HG03159 (cell line): ENCODE measurements around the gene TEKT5.
"Not testable (repeated sequence)": the region's sequence is repeated elsewhere in the genome, so short reads cannot be mapped to it uniquely, and the experiment has no call there.

Experiments used
- ATAC-seq: cut with Tn5 transposase; IDR thresholded peaks from one replicate; pipeline ENCODE4 v1.9.1; 2021; ENCODE audit warnings: mild to moderate bottlenecking, moderate library complexity; ENCODE audit not compliant: unreplicated experiment

Gene TEKT5

DNA sequence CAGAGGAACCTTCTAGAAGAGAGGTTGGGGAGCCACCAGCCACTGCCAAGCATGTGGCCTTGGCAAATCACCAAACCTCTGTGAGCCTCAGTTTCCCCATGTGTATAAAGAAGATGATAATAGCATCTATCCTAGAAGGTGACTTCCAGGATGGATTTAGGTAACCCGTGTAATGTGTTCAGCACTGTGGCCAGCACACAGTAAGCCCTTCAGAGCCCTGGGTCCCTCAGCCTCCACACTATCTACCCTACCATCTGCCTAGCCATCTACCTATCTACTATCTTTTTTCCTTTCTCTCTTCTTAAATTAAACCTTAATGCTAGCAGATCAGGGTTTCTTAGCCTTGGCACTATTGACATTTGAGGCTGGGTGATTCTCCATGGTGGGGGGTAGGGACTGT lies 33.0 kb downstream of the TEKT5 start:
- ATAC-seq = no peak

DNA sequence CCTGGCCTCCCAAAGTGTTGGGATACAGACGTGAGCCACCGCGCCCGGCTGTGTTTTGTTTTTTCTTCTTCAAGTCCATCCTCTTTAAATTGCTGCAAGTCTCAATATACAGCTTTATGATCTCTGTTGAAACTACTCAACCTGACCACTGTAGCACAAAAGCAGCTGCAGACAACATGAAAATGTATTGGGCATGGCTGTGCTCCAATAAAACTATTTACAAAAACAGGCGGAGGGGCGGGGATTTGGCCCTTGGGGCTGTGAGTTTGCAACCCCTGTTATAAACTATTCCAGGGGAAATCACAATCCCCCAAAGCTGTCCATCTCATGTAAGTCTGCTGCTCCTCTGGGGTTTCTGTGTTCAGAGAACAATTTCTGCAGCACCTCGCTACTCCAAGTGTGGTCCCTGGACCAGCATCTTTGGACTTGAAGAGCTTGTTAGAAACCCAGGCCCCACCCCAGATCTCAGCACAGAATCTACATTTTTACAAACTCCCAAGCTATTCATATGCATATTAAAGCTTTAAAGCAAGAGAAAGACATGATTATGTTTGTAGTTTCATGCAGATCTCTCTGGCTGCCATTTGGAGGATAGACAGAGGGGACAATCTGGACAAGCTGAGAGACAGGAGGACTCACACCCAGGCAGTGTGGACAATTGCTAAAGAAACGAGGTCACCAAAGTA lies 33.6 kb downstream of the TEKT5 start:
- ATAC-seq = no peak

DNA sequence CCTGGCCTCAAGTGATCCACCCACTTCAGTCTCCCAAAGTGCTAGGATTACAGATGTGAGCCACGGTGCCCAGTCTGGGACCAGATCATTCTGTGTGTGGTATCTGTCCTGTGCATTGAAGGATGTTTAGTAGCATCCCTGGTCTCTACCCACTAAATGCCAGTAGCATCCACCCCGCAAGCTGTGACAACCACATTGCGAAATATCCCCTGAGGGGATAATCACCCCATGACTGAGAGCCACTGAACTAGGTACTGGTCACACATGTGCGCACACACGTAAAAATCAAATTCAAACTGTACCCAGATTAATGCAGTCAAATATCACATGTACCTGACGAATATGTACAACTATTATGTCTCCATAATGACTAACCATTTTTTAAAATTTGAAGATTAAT lies 35.8 kb downstream of the TEKT5 start:
- ATAC-seq = no peak

DNA sequence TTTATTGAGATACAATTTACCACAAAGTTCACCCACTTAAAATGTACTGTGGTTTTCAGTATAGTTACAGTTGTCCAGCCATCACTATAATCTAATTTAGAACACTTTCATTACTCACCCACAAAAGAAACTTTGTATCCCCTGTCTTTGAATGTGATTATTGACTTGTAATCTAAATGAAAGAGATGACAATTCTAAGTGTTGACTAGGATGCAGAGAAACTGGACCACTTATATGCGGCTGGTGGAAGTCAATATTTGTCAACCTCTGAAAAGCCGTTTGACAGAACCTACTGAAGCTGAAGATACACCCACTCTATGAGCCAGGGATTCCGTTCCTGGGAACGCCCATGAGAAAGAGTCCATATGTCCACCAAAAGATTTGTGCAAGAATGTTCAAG lies 36.8 kb downstream of the TEKT5 start:
- ATAC-seq = no peak

DNA sequence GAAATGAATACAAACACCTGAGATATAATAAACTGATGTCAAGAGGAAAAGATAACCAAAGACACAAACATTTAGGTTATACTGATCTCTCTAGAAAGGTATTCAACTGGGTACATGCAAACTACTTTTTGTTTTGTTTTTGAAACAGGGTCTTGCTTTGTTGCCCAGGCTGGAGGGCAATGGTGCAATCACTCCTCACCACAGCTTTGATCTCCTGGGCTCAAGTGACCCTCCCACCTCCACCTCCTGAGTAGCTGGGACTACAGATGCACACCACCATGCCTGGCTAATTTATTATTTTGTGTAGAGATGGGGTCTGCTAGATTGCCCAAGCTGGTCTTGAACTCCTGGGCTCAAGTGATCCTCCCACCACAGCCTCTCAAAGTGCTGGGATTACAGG lies 38.1 kb downstream of the TEKT5 start:
- no peak for ATAC-seq

DNA sequence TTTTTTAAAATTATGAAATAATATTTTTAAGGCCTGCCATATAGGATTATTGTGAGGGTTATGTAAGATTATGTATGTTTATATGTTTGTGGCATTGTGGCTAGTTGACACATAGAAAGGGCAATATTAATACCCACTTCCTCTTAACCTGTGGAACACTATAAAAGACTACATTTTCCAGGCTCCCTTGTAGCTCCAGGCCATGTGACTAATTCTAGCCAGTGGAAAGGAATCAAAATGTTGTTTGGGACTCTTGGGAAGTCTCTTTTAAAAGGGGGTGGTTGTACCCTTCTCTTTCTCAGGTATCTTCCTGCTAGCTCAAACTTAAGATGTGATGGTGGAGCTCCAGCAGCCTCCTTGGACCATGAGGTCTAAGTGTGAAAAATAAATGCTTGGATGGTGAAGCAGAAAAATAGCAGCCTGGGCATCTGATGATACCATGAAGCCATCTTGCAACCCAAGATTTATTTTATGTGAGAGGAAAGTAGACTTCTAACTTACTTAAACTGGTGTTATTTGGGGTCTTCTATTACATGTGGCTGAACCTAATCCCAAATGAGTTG lies 39.2 kb downstream of the TEKT5 start:
- ATAC-seq = no peak

DNA sequence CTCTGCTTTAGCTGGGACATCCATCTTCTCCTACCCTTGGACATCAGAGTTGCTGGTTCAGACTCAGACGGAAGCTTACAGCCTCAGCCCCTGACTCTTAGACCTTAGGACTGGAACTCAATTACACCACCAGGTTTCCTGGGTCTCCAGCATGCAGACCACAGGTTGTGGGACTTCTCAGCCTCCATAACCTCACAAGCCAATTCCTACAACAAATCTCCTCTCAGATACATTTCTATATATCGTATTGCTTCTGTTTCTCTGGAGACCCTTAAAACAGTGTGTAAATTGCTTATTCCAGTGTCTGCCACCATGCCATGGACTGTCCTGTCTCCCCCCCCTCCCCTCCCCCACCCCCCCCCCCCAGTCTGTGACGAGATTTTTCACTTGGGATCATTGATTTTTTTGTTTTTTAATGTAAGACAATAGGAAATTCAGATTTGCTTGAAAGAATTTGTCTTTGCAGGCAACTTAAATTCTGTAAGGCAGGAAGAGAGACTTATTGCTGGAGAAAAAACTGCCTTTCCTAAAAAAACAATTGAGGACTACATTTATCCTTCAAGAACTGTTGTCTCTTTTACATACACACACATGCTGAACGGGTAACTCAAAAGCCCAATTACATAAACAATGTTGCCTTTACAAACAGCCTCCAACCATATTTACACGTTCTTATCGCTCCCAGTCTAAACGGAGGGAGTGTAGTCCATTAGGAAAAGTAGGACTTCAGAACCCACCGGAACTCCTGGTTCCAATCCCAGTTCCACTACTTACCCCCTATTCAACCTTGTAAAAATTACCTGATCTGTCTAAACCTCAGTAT lies 39.9 kb downstream of the TEKT5 start:
- ATAC-seq = no peak

DNA sequence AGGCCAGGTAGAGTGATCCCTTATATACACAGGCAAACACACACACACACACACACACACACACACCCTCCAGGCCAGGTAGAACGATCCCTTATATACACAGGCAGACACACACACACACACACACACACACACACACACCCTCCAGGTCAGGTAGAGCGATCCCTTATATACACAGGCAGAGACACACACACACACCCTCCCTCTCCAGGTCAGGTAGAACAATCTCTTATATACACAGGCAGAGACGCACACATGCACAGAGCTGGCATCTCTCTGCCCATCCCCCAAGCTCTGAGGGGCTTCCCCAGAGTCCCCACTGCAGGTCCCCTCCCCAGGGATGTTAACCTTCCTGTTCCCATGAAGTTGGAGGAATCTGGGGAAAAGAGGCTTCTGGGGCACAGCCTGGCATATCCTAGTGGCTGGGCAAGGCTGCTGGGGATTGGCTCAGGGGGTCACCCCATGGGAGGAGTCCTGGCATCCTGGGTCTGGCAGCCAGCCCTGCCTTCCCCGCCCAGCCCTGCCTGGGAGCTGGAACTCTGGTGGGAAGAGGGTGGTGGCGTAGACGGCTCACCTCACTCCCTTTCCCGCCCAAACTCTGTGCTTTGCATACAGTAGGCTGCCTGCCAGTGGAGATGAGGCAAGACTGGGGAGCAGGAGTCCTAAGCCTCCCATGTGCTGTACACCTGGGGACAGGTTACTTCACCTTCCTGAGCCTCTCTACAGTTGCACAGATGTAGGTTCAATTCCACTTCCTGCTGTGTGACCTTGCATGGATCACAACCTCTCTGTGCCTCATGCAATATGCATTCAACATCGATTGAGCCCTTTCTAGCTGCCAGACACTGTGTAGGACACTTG lies 41.8 kb downstream of the TEKT5 start:
- ATAC-seq = no peak

DNA sequence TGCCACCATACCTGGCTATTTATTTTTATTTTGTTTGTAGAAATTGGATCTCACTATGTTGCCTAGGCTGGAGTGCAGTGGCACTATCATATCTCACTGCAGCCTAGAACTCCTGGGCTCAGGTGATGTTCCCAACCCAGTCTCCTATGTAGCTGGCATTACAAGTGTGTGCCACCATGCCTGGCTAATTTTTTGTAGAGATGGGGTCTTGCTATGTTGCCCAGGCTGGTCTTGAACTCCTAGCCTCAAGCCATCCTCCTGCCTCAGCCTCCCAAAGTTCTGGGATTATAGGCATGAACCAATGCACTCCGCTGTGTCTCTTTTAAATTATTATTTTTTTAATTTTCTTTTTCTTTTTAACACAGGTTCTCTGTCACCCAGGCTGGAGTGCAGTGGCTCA lies 45.6 kb downstream of the TEKT5 start:
- not testable (repeated sequence) for ATAC-seq

DNA sequence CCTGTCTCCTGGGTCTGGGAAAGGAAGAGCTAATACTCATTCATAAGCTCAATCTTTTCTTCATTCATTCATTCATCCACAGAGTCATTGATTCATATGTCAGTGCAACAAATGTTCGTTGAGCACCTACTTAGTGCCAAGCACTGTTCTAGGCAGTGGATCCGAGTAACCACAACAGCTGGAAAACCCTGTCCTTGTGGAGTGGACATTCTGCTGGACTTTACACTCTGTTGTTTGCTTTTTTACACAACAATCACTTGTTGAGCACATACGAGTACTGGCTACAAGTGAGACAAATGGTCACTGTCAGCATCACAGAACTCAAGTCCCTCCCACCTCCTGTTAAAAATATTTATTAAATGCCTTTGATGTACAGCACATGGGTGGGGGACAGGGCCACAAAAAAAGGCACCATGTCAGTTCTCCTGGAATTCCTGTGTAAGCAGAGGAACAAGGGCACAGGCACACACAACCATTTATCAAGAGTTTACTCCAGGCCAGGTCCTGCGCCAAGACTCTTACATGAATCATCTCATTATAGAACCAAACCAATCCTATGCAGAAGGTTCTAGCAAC lies 46.9 kb downstream of the TEKT5 start:
- no peak for ATAC-seq

DNA sequence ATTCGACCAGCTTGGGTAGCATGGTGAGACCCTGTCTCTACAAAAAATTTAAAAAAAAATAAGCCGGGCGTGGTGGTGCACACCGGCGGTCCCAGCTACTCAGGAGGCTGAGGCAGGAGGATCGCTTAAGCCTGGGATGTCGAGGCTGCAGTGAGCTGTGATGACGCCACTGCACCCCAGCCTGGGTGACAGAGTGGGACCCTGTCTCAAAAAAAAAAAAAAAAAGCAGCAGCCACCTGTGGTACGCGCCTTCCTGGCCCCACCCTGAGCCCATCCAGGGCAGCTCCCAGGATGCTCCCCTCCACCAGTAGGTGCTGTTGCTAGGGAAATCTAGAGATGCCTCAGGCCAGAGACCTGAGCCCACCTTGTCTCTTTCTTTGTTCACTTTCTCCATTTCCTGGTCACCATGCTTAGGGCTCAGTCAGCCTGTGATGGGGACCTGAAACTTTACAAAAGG lies 47.4 kb downstream of the TEKT5 start:
- ATAC-seq = no peak

DNA sequence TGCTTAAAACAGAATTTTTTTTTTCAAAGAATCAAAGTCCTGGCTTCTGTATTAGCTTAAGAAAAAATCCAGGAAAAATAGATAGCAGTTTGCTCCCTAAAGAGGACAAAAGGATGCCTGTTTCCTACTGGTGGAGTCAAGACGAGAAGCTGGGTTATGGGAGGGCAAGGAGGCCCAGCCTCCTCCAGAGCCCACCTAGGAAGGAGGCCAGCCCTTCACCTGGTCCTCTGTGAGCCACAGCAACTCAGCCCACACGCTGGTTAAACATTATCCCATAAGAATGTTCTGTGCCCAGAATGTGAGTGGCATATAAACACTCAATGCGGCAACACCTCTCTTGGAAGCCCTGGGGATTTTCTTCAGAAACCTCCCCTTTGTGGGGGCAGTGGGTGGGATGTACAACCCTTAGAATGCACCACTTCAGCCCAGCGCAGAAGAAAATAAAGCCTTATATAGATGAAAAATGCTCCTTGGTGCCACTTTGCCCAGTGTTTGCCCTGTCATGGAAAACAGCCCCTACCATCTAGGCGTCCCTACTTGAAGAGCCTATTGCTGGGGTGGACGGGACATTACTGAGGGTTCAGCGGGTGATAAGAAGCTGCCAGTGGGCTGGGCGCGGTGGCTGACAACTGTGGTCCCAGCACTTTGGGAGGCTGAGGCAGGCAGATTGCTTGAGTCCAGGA lies 48.0 kb downstream of the TEKT5 start:
- ATAC-seq = no peak

DNA sequence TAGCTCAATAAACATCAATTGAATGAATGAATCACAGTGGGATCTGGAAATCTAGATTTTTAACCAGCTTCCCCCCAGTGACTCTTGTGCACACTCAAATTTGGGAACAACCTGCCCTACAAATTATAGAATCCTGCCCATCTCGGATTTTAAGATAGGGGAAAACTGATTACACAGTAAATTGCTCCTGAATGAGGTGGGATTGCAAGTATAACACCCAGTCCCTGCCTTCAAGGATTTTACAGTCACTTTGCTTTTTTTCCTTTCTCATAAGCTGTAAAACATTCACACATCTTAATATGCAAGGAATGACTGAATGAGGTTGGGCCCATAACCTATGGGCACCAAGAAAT lies 48.5 kb downstream of the TEKT5 start:
- ATAC-seq = no peak

DNA sequence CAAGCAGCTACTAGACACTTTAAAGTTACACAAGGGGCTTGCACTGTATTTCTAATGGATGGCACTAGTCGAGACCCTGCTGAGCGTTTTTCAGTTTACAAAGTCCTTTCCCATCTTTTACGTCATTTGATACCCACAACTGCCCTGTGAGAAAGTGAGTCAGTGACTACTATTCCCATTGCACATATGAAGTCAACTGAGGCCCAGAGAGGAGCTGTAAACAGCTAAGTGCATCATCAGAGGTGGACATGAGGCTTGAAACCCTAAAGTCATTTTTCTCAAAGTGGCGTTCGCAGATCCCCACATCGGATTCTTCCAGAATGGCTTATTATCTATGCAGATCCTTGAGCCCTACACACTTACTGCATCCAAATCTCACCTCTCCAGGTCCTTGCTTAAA lies 50.6 kb downstream of the TEKT5 start:
- ATAC-seq = no peak

DNA sequence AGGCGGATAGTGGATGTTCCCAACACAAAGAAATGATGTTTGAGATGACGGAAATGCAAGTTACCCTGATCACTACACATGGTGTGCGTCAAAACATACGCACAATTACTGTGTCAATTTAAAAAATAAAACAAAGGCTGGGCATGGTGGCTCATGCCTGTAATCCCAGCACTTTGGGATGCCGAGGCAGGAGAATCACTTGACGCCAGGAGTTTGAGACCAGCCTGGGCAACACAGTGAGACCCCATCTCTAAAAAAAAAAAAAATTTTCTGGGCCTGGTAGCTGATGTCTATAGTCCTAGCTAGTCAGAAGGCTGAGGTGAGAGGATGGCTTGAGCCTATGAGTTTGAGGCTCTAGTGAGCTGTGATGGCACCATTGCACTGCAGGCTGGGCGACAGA lies 51.8 kb downstream of the TEKT5 start:
- ATAC-seq = no peak

DNA sequence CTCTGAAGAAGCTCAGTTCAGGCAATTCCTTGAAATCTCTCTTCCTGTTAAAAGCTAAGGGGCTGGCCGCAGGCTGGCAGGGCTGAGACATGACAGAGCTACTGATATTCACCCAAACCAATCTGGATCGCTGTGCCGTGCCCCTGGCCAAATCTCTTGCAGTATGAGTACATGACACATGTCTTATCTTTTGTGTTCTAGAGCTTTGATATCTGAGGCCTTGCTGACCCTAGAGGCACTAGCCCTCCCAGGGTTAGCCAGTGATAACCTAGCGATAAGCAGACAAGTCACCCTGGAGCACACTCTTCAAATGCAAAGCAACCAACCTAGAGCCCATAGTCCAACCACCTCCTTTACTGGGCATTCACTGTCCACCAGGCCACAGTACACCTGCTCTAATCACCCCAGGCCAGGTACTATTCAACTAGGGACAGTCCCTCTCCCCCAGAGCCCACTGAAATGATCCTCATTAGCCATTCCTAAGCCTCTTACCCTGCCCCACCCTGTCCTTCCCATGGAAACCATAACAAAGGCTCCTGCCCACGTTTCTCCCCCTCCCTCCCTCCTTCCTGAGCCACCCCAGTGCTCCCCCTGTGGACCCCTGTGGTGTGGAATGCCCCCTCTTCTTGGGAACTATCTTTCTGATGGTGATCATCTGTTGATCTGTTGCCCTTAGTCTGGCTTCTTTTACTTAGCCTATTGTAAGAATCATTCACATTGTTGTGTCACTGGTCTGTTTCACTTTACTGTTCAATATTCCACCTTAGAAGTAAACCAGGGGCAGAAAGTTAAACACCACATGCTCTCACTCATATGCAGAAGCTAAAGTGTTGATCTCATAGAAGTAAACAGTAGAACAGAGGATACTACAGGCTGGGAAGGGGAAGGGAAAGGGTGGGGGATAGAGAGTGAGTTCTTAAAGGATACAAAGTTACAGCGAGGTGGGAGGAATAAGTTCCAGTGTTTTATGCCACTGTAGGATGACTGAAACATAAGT lies 52.5 kb downstream of the TEKT5 start:
- no peak for ATAC-seq

DNA sequence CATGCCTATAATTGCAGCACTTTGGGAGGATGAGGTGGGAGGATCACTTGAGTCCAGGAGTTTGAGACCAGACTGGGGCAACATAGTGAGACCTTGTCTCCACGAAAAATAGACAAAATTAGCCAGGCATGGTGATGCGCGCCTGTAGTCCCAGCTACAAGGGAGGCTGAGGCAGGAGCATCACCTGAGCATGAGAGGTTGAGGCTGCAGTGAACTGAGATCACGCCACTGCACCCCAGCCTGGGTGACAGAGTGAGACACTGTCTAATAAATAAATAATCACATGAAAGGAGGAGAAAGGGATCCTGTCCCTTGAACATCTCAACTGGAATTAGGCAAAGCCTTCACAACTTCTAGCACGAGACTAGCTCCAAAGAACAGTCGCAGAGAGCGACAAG lies 53.2 kb downstream of the TEKT5 start:
- ATAC-seq = no peak

DNA sequence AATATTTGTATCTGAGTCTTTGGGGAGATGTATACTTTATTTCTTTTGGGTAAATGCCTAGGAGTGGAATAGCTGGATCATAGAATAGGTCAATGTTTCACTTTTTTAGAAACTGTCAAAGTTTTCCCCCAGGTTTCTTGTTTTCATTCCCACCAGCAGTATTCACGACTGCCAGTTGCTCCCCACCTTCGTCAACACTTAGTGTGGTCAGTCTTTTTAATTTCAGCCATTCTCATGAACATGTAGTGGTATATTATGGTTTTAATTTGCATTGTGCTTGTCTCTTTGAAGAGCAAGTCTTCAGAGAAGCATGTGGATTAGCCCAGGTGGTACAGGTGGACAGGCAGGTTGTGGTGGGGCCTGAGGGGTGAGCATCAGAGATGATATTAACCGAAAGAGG lies 53.8 kb downstream of the TEKT5 start:
- ATAC-seq = no peak

DNA sequence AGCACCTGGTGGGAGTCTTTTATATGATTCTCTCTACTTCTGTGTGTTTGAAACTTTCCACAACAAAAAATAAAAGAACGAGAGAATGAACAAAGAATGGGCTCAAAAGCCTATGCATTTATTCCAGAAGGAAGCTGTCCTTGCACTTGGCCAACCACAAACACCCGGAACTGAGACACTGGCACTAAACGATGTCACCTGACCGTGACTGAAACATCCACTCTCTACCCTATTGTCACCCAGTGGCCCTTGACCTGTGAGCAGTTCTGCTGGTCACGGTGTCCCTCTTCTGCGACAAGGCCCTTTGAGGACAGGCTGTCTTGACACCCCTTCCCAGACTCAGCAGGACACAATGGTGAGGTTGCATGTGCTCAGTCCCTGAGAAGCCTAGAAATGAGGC lies 56.6 kb downstream of the TEKT5 start:
- no peak for ATAC-seq
